ENCODE results near the gene STAG2.

The STAG2 gene

GRCh38 chrX:123975180-123975579, 13.7 kb downstream of the STAG2 start:
- no peak for DNase-seq (ENCODE audit: low read depth)

GRCh38 chrX:123976706-123977316, 15.3 kb downstream of the STAG2 start:
- no peak for DNase-seq (ENCODE audit: low read depth)

GRCh38 chrX:123983240-123983639, 21.7 kb downstream of the STAG2 start:
- no peak for DNase-seq (ENCODE audit: low read depth)

- no peak for DNase-seq (ENCODE audit: low read depth)
These were observed 24.9 kb downstream of the STAG2 start for GRCh38 chrX:123986377-123986776.

- DNase-seq (ENCODE audit: low read depth): no peak
These were observed 27.1 kb downstream of the STAG2 start for GRCh38 chrX:123988423-123989111.

GRCh38 chrX:123989235-123989634, 27.7 kb downstream of the STAG2 start:
- no peak for DNase-seq (ENCODE audit: low read depth)

- DNase-seq (ENCODE audit: low read depth): no peak
These were observed 28.7 kb downstream of the STAG2 start for GRCh38 chrX:123990169-123990568.

- no peak for DNase-seq (ENCODE audit: low read depth)
These were observed 29.1 kb downstream of the STAG2 start for GRCh38 chrX:123990602-123991001.

- DNase-seq (ENCODE audit: low read depth): no peak
These were observed 31.8 kb downstream of the STAG2 start for GRCh38 chrX:123993326-123993725.

GRCh38 chrX:123993904-123994635, 32.6 kb downstream of the STAG2 start:
- no peak for DNase-seq (ENCODE audit: low read depth)

GRCh38 chrX:123994730-123995129, 33.2 kb downstream of the STAG2 start:
- no peak for DNase-seq (ENCODE audit: low read depth)

- no peak for DNase-seq (ENCODE audit: low read depth)
These were observed 40.1 kb downstream of the STAG2 start for GRCh38 chrX:124001581-124001980.

GRCh38 chrX:124005228-124005627, 43.7 kb downstream of the STAG2 start:
- no peak for DNase-seq (ENCODE audit: low read depth)

GRCh38 chrX:124010157-124010556, 48.7 kb downstream of the STAG2 start:
- no peak for DNase-seq (ENCODE audit: low read depth)

- no peak for DNase-seq (ENCODE audit: low read depth)
These were observed 49.1 kb downstream of the STAG2 start for GRCh38 chrX:124010566-124010965.

- DNase-seq (ENCODE audit: low read depth): no peak
These were observed 54.2 kb downstream of the STAG2 start for GRCh38 chrX:124015721-124016120.

- no peak for DNase-seq (ENCODE audit: low read depth)
These were observed 55.3 kb downstream of the STAG2 start for GRCh38 chrX:124016825-124017224.

GRCh38 chrX:124018023-124018422, 56.5 kb downstream of the STAG2 start:
- no peak for DNase-seq (ENCODE audit: low read depth)

- no peak for DNase-seq (ENCODE audit: low read depth)
These were observed 62.3 kb downstream of the STAG2 start for GRCh38 chrX:124023838-124024238.

- DNase-seq (ENCODE audit: low read depth): no peak
These were observed 65.0 kb downstream of the STAG2 start for GRCh38 chrX:124026529-124026928.

GRCh38 chrX:124028182-124028581, 66.7 kb downstream of the STAG2 start:
- no peak for DNase-seq (ENCODE audit: low read depth)

- no peak for DNase-seq (ENCODE audit: low read depth)
These were observed 69.0 kb downstream of the STAG2 start for GRCh38 chrX:124030520-124030919.

GRCh38 chrX:124033821-124034220, 72.3 kb downstream of the STAG2 start:
- no peak for DNase-seq (ENCODE audit: low read depth)

All from stimulated activated CD8-positive, alpha-beta memory T cell treated with anti-CD3 and anti-CD28 coated beads, Interleukin-12 subunit alpha, Interleukin-12 subunit beta, amount 100 ng/mL, for 4 hours (primary cell).